ENCODE measurements around the gene KCND3.

Gene KCND3

DNA sequence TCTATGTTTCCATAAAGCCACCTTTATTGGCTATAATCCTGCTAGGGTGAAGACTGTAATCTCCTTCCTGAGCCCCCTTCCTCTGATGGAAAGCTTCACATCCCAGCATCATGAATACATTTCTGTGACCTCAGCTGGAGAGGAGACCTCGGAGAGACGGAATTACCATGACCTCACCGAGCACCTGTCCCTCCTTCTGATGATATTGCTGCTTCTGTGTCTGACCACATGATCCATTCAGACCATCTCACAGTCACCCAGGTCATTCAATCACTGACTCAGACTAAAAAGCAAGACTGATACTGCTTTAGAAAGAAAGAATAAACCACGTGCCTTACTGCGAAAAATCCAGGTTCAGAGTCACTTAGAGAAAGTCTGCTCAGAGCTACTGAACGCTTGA, 8.8 kb downstream of the KCND3 start:
- Histone ChIP-seq H3K4me1 (ENCODE audit: control insufficient read depth in 1 of 2, insufficient read depth in 1 of 2, low read depth in 1 of 2, low read length in 1 of 2) (no peaks in the 10 kb centered on the region), H3K27ac (no peak overlapping the region), H3K36me3 (no peaks in the 10 kb centered on the region), H3K27me3 (peaks cover 44% of the 10 kb centered on the region), H3K4me3 (ENCODE audit: low read depth in 1 of 2, low read length in 1 of 2) (no peak overlapping the region), H3K9me3 (no peaks in the 10 kb centered on the region)
- TF ChIP-seq, protein P1, sequence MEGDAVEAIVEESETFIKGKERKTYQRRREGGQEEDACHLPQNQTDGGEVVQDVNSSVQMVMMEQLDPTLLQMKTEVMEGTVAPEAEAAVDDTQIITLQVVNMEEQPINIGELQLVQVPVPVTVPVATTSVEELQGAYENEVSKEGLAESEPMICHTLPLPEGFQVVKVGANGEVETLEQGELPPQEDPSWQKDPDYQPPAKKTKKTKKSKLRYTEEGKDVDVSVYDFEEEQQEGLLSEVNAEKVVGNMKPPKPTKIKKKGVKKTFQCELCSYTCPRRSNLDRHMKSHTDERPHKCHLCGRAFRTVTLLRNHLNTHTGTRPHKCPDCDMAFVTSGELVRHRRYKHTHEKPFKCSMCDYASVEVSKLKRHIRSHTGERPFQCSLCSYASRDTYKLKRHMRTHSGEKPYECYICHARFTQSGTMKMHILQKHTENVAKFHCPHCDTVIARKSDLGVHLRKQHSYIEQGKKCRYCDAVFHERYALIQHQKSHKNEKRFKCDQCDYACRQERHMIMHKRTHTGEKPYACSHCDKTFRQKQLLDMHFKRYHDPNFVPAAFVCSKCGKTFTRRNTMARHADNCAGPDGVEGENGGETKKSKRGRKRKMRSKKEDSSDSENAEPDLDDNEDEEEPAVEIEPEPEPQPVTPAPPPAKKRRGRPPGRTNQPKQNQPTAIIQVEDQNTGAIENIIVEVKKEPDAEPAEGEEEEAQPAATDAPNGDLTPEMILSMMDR (IDR thresholded peaks at IDR 0.05): no peak

DNA sequence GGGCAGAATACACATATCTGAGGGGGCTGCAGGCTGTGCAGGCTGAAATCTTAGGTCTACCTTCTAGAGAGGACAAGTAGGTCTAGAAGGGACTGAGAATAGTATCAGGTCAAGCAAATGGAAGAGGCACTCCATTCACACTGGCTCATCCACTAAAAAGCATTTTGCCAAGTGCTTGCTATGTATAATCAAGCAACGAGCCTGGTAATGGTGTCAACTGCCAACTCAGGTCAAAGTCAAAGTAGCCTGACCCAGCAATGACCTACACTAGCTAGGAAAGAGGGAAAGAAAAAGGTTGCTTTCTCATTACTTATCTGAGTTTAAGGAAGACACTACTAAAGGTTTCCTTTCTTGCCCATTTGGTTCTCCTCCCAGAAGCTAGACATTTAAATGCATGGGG, 10.8 kb downstream of the KCND3 start:
- no peaks in the 10 kb centered on the region for H3K4me1 ChIP-seq (ENCODE audit: control insufficient read depth in 1 of 2, insufficient read depth in 1 of 2, low read depth in 1 of 2, low read length in 1 of 2)

DNA sequence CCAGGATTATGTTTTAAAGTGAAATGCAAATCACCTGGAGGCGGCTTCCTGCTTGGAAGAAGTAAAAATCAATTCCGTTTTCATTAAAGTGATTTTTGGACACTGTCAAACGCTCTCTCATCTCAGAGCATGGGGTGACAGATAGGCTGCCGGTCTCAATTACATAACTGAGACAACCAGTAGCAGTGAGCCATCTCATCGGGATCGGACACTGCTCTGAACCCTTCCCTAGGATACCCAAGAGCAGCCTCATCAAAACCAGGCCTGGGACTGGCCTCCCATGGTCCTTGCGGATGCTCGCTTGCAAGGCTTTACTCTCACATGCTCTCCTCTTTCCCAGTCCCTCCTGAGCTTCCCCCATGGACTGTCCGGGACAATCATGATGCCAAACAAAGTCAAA, 12.1 kb downstream of the KCND3 start:
- H3K36me3 ChIP-seq: no peaks in the 10 kb centered on the region
- no peaks in the 10 kb centered on the region for H3K9me3 ChIP-seq
- TF ChIP-seq, protein P1 (IDR thresholded peaks at IDR 0.05): no peak
- no peak overlapping the region for H3K27ac ChIP-seq
- H3K4me3 ChIP-seq (ENCODE audit: low read depth in 1 of 2, low read length in 1 of 2): no peak overlapping the region
- peaks cover 61% of the 10 kb centered on the region for H3K27me3 ChIP-seq
- no peaks in the 10 kb centered on the region for H3K4me1 ChIP-seq (ENCODE audit: control insufficient read depth in 1 of 2, insufficient read depth in 1 of 2, low read depth in 1 of 2, low read length in 1 of 2)

More for the DNA sequence above, 10.8 kb downstream of the KCND3 start:
- Histone ChIP-seq H3K27me3 (peaks cover 52% of the 10 kb centered on the region), H3K4me3 (ENCODE audit: low read depth in 1 of 2, low read length in 1 of 2) (no peak overlapping the region), H3K9me3 (no peaks in the 10 kb centered on the region), H3K36me3 (no peaks in the 10 kb centered on the region), H3K27ac (no peak overlapping the region)
- TF ChIP-seq, protein P1 (IDR thresholded peaks at IDR 0.05): no peak

DNA sequence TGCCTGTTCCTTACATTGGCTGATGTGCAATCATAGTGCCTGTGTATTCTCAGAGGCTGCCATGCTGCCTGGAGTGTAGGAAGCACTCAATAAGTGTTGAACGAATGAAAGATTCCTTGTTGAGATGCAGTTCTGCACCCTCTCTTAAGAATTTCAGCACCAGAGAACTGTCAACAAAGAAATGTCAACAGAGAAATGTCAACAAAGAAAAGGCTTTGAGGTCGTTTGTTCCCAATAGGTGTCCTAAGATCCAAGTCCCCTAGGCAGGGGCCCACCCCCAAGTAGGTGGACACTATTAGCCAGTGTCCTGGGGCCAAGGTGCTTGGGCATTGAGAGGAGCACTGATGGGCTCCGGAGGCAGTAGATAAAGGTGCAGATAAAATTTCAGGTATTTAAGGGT, 12.6 kb downstream of the KCND3 start:
- Histone ChIP-seq H3K27me3 (peaks cover 61% of the 10 kb centered on the region), H3K9me3 (no peaks in the 10 kb centered on the region), H3K36me3 (no peaks in the 10 kb centered on the region), H3K4me3 (ENCODE audit: low read depth in 1 of 2, low read length in 1 of 2) (no peak overlapping the region), H3K4me1 (ENCODE audit: control insufficient read depth in 1 of 2, insufficient read depth in 1 of 2, low read depth in 1 of 2, low read length in 1 of 2) (no peaks in the 10 kb centered on the region), H3K27ac (no peak overlapping the region)
- TF ChIP-seq, protein P1 (IDR thresholded peaks at IDR 0.05): no peak

DNA sequence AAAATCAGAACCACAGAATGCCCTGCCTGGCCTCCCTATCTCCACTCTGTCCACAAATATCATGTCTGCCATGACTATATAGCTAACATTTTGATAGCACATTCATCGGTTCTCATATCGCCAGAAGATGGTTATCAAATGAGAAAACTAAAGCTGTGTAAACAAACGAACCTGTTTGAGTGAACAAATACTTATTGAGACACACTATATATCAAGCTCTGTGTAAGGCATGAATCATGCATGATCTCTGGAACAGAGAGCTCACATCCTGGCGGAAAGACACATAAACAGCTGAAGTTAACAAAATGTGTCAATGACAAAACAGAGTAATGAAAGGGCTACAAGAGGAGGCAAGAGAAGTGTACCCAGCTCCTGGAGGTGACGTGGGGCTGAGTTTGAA, 13.1 kb downstream of the KCND3 start:
- TF ChIP-seq, protein P1 (IDR thresholded peaks at IDR 0.05): no peak
- H3K9me3 ChIP-seq: no peaks in the 10 kb centered on the region
- H3K27ac ChIP-seq: no peak overlapping the region
- peaks cover 61% of the 10 kb centered on the region for H3K27me3 ChIP-seq
- H3K36me3 ChIP-seq: no peaks in the 10 kb centered on the region
- no peaks in the 10 kb centered on the region for H3K4me1 ChIP-seq (ENCODE audit: control insufficient read depth in 1 of 2, insufficient read depth in 1 of 2, low read depth in 1 of 2, low read length in 1 of 2)
- H3K4me3 ChIP-seq (ENCODE audit: low read depth in 1 of 2, low read length in 1 of 2): no peak overlapping the region

All from neutrophil (primary cell).